ENCODE measurements around the gene TFRC.

DNA sequence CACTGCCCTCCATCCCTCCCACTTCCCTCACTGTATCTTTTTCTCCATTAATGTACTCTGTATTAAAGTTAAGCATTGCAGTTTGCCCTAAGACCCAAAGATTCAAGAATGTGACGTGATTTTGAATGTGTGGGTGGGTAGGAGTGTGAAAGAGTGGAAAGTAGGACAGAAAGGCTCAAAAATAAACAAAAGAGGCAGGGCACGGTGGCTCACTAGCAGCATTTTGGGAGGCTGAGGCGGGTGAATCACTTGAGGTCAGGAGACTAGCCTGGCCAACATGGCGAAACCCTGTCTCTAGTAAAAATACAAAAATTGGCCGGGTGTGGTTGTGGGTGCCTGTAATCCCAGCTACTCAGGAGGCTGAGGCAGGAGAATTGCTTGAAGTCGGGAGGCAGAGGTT is 18.4 kb downstream of the TFRC start:
- TF ChIP-seq, protein P1, sequence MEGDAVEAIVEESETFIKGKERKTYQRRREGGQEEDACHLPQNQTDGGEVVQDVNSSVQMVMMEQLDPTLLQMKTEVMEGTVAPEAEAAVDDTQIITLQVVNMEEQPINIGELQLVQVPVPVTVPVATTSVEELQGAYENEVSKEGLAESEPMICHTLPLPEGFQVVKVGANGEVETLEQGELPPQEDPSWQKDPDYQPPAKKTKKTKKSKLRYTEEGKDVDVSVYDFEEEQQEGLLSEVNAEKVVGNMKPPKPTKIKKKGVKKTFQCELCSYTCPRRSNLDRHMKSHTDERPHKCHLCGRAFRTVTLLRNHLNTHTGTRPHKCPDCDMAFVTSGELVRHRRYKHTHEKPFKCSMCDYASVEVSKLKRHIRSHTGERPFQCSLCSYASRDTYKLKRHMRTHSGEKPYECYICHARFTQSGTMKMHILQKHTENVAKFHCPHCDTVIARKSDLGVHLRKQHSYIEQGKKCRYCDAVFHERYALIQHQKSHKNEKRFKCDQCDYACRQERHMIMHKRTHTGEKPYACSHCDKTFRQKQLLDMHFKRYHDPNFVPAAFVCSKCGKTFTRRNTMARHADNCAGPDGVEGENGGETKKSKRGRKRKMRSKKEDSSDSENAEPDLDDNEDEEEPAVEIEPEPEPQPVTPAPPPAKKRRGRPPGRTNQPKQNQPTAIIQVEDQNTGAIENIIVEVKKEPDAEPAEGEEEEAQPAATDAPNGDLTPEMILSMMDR (IDR thresholded peaks at IDR 0.05 in 2 of 3, conservative IDR thresholded peaks at IDR 0.05 in 1 of 3; ENCODE audit: borderline replicate concordance in 1 of 3, insufficient read depth in 1 of 3, low read depth in 2 of 3, low read length in 2 of 3): no peak
- TF ChIP-seq EZH2 (IDR thresholded peaks at IDR 0.05) (no peak), SP1 (IDR thresholded peaks at IDR 0.05; ENCODE audit: low read depth) (no peak), SRF (IDR thresholded peaks at IDR 0.05; ENCODE audit: low read depth) (no peak), SIN3A (IDR thresholded peaks at IDR 0.05; ENCODE audit: low read depth) (no peak), POLR2AphosphoS5 (IDR thresholded peaks at IDR 0.05; ENCODE audit: low read depth, low read length) (no peak), FOSL1 (IDR thresholded peaks at IDR 0.05; ENCODE audit: low read depth) (no peak), POLR2A (IDR thresholded peaks at IDR 0.05; ENCODE audit: borderline replicate concordance, extremely low read depth, insufficient read depth, insufficient read length) (no peak), JUND (IDR thresholded peaks at IDR 0.05) (no peak)
- TF ChIP-seq, protein P2, sequence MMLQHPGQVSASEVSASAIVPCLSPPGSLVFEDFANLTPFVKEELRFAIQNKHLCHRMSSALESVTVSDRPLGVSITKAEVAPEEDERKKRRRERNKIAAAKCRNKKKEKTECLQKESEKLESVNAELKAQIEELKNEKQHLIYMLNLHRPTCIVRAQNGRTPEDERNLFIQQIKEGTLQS (IDR thresholded peaks at IDR 0.05): no peak
- TF ChIP-seq, protein P3, sequence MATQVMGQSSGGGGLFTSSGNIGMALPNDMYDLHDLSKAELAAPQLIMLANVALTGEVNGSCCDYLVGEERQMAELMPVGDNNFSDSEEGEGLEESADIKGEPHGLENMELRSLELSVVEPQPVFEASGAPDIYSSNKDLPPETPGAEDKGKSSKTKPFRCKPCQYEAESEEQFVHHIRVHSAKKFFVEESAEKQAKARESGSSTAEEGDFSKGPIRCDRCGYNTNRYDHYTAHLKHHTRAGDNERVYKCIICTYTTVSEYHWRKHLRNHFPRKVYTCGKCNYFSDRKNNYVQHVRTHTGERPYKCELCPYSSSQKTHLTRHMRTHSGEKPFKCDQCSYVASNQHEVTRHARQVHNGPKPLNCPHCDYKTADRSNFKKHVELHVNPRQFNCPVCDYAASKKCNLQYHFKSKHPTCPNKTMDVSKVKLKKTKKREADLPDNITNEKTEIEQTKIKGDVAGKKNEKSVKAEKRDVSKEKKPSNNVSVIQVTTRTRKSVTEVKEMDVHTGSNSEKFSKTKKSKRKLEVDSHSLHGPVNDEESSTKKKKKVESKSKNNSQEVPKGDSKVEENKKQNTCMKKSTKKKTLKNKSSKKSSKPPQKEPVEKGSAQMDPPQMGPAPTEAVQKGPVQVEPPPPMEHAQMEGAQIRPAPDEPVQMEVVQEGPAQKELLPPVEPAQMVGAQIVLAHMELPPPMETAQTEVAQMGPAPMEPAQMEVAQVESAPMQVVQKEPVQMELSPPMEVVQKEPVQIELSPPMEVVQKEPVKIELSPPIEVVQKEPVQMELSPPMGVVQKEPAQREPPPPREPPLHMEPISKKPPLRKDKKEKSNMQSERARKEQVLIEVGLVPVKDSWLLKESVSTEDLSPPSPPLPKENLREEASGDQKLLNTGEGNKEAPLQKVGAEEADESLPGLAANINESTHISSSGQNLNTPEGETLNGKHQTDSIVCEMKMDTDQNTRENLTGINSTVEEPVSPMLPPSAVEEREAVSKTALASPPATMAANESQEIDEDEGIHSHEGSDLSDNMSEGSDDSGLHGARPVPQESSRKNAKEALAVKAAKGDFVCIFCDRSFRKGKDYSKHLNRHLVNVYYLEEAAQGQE (IDR thresholded peaks at IDR 0.05; ENCODE audit: low read depth): no peak
